Mucosa of gallbladder (tissue), 1 donor: ENCODE results near the gene INSC. TPM values are rescaled to one million over a fixed set of nuclear protein-coding genes. Genes with fewer than 3 reads are reported as not detected.

ENCODE experiments used
- DNase-seq: peaks from one replicate; pipeline ENCODE4 v3.0.0-alpha.2; 2020; ENCODE audit warnings: low spot score
- total RNA-seq: library from RNA; stranded (reverse); gene quantifications from one replicate; pipeline ENCODE4 v1.2.1, GENCODE V29; 2021
- donor health status: DM: no; HTN: no; CAD: no.

The INSC gene
- total RNA-seq, 1 donor from 2014 or later = 1.2 TPM

DNA sequence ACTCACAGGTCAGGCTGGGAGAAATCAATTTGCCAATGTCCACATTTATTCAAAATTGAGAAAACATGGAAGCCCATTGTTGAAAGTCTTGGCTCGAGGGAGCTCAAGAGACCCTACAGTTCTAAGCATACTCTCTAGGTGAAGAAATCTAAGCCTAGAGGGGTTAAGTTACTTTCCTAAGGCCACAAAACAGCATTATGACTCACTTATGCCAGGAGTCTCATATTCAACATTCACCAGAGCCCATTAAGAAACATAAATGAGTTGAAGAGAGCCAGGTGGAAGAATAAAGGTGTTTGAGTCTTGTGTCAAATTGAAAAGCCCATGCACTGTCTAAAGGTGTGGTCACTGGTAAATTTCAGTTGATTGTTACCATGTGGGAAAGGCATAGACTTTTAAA lies 108.1 kb downstream of the INSC start:
- DNase-seq = no peak

DNA sequence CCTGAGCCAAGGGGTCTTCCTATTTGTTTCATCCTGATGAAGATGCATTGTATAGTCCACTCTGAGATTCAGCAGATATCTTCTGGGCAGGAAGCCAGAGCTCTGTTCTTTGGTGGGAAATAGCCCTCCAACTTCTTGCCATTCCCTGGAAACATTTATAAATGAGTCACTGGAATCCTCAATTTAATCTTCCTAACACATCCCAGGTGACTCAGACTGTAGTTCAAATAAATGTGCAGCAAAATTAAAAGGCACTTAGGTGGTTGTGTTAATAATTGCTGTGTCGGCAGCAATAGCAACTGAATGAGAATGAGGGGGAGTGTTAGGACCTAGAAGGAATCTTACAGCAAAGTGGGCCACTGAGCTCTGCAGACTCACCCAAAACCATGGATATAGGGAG lies 108.6 kb downstream of the INSC start:
- no peak for DNase-seq

GRCh38 chr11:15224466-15224865 lies 109.7 kb downstream of the INSC start:
- no peak for DNase-seq

- no peak for DNase-seq
Observed at GRCh38 chr11:15227011-15227410, 112.3 kb downstream of the INSC start.

DNA sequence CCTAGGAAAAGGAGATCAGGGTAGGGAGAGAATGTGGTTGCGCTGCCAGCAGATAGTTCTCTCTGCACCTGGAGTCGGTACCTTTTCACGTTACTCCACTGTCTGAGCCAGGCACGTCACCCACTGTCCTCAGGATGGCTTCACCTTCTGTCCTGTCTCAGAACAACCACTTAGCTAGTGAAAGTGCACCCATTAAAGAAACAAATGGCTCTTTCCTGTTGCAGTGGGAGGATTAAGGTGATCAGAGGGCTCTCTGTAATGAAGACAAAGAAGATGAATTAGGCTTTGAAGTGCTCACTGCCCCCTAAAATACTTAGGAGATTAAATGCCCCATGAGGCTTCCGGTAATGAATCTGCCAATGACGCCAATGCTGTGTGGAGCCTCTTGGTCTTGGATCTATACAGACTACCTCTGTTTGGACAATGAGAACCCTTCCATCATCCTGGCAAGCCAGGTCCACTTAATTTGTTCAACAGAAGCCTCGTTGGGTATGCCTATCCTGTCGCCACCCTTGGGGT lies 113.7 kb downstream of the INSC start:
- no peak for DNase-seq

DNA sequence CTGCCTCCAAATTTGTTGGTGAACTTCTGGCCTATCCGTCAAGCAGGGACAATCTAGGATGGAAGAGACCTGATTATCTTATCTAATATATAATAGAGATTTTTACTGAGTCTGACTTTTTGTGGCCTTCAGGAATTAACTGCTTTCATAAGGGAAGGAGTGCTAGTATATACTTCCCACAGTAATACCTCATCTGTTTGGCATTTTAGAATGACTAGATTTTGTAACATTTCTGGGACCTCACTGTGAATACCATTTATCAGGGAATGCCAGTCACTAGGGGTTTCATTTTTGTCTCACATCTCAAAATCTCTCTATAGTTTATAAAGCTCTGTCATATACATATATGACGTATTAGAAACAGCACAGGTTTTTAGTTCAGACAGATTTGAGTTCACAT lies 114.3 kb downstream of the INSC start:
- no peak for DNase-seq

DNA sequence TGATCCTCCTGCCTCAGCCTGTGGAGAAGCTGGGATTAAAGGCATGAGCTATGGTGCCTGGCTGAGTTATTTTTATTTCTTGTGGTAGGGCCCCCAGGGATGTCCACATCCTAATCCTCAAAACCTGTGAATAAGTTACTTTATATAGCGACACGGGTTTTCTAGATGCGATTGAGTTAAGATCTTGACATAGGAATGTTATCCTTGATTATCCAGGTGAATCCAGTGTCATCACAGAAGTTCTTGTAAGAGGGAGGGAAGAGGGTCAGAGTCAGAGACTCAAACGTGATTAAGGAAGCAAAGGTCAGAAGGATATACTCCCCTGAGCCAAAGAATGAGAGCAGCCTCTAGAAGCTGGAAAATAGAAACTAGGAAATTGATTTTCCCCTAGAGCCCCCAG lies 117.8 kb downstream of the INSC start:
- no peak for DNase-seq

- no peak for DNase-seq
Observed at GRCh38 chr11:15233371-15234165, 118.8 kb downstream of the INSC start.

- no peak for DNase-seq
Observed at GRCh38 chr11:15234796-15235195, 120.1 kb downstream of the INSC start.

DNA sequence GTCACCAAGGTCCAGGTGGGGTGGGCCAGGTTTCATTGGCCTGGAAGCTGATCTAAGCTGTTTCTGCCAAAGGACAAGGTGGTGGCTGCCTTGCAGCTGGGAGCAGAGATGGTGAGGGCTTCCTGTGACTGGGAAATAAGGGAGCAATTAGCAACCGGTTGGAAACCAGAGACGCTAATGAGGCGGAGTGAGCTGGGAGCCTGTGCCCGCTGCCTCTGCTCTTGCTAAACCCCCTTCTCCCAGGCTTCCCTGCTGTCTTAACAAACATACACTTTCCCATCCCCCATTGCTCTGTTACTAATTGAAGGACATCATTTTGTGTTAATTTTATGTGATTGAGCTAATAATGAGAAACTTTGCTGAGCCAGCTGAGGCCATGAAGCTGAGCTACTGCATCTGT lies 121.8 kb downstream of the INSC start:
- DNase-seq = no peak

DNA sequence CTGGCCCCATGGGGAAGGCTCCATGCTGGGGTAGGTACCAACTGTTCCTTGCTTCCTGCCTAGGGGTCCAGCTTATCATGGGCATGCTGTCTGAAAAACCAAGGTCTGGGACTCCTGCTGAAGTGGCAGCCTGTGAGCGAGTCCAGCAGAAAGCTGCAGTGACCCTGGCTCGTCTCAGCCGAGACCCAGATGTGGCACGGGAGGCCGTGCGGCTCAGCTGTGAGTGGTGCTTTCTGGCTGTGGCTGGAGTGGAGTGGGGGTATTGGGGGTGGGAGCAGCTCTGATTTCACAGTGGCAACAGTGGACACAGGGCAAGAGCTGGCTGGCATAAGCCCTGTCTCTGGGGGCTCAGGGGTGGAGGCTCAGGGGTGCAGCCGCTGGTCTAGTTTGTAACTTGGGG lies 124.1 kb downstream of the INSC start:
- no peak for DNase-seq

- no peak for DNase-seq
Observed at GRCh38 chr11:15248749-15249148, 134.0 kb downstream of the INSC start.

DNA sequence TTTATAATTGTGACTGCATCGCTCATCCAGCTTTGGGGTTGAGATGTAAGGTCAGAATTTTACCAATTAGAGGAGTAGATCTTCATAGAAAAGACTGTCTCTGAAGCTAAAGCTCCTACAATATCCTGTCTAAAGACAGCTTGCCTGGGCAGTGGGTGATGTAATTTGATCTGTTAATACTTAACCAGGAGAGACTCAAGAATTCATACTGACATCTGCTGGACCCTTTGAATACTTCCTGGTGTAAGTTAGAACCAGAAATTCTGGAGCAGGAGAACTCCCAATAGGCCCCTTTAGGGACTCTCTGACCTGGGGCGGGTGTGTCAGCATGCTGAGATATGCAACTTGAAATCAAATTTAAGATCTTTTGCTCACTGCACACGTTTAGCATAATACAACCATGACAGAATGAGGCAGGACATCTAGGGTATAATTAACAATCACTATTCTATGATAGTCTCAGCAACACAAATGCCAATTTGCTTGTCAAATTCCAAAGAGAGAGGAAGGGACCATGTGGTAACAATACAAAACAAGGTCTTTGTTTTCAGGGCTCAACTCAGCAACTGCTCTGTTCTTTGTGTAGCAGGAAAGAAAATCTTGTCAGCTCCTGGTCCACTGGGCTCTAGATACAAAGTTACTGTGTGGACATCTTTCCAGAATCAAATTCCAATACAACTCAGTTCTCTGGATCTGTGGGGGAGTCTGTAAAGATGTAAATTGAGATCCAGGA lies 143.9 kb downstream of the INSC start:
- peak; percentile 17 for DNase-seq

DNA sequence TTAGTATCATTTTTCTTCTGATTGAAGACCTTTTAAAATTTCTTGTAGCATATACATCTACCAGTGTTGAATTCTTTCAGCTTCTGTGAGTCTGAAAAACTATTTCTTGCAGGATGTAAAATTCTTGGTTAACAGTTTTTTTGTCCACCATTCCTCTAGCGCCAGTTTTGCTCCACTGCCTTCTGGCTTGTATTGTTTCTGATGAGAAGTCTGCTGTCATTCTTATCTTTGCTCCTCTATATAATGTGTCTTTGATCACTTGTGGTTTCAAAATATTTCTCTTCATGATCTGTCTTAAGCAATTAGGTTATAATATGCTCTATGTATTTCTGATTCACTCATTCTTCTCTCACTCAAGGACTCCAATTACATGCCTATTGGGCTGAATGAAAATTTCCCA lies 152.3 kb downstream of the INSC start:
- no peak for DNase-seq

DNA sequence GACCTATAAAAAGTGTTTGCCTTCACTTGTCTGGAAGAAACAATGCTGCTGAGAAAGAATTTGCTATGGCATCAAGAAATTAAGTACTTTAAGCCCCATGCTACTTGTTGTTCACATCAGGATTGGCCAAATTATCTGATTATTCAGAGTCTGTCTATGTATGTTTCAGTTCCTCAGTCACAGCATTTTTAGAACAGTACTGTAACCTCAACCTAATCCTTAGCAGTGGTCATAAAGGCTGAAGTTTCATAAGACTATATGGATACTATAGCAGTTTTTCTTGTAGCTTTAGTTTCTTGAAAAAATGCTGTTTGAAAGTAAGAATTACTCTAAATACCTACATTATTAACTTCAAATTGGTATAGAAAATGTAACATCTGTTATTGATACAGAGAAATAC lies 153.9 kb downstream of the INSC start:
- no peak for DNase-seq

DNA sequence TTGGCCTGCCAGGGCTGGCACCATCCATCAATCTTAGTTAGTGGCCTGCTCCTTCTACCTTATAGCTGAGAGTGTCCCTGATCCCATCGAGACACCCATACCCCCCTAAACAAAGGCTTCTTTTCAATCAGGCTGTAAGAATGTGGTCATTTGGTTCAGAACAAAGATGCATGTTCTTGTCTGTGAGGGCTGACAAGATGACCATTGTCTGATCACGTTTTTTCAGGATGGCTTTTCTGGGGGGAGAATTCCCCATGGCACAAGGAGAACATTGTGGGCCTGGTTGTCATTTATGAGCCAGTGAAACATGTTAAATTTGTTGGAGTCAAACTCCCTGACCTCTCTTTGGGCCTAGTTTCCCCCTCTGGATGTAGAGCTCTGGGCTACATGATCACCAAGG lies 160.4 kb downstream of the INSC start:
- DNase-seq = no peak

- no peak for DNase-seq
Observed at GRCh38 chr11:15276621-15277020, 161.9 kb downstream of the INSC start.

DNA sequence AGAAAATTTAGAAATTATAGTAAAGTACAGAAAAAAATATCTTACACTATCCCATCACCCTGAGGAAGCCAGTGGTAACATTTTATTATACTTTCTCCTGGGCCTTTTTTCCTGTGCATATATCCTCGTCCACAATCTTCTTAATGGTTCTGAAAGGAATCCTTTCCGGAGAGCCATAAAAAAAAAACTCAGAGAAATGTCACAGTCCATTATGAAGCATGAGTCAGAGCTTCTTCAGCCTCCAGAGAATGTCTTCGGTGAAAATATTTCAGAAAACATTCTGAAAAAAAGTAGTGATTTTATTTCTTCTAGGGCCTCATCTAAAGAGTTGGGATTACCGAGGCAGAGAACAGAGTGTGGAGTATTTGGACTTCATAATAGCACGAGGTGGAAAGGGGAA lies 163.4 kb downstream of the INSC start:
- DNase-seq = no peak

- DNase-seq = no peak
Observed at GRCh38 chr11:15280393-15280792, 165.7 kb downstream of the INSC start.

- no peak for DNase-seq
Observed at GRCh38 chr11:15282754-15283153, 168.0 kb downstream of the INSC start.

- DNase-seq = no peak
Observed at GRCh38 chr11:15286465-15286864, 171.7 kb downstream of the INSC start.

DNA sequence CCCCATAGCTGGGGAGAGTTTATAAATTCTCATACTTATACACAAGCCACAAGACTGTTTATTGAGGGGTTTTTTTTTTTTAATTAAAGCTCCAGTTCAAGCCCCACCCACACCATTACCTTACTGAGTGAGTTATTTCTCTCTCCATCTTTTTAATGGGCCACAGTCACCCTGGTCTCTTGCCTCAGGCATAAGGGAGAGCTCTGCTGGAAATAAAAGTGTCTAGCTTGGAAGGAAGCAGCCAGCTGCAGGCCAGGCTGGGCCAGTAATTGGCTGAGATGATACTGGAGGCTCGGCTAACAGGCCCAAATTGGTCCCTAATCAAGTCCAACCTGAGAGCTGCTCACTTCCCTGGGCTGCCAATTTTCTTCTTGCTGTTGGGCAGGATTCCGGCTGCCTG lies 174.1 kb downstream of the INSC start:
- no peak for DNase-seq

DNA sequence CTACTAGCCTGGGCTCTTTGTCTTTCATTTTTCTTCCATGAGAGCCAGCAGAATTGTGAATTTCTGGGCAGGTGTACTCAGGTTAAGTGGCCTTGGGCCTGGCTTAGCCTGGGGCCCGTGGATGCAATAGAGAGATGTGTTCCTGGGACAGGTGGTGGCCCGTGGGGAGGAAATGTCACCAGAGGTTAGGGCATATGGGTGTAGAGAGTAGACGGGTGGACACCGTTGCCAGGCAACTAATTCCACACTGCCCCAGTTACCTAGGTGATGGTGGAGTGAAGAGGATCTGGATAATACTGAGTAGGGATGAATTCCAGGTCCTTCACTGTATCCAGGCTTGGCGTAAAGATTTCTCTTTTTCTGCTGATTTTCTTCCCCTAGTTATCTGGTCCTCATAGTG lies 175.0 kb downstream of the INSC start:
- DNase-seq = no peak
